ENCODE data around the gene MGMT.

DNA sequence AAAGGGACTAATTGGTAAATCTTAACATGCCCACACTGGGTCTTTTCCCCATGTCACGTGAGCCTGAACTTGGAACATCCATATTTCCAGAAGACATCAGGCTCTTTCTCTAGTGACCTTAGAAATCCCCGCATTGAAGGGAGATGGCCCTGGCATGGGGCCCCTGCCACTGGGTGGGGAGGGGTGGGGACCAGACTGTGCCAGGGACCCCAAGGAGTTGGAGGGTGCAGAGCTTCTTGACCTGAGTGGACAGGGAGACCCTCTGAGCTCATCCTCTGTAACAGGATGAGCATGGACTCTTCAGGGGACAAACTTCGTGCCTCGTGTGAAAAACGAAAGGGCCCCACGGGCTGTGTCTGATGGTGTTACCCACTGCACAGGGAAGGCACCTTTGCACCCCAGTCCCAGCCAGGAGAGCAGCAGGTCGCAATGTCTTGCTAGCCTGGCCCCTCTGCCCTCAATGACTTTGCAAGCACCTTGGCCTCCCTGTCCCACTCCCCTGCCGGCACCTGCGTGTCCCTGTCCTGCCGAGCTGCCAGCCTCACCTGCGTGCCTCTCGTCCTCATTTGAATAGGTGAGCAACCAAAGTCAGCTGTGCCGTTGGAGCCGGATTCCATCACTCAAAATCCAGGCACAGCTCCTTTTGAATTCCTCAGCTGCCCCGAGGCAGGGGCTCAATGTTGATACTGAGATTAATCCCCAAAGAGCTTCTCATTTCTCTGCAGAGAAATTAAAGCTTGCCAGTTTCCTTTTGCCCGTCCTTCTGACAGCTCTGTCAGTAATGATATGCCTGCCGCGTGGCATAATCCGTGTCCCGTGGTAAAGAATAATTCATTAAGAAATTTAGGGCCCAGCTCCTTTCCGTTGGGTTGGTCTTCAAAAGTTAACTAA is 262.1 kb downstream of the MGMT start:
- TF ChIP-seq EZH2 (IDR thresholded peaks at IDR 0.05; ENCODE audit: borderline replicate concordance, low read depth, low read length, severe bottlenecking) (no peak), POLR2AphosphoS5 (IDR thresholded peaks at IDR 0.05; ENCODE audit: insufficient read depth, low read depth, low read length) (no peak), POLR2A (IDR thresholded peaks at IDR 0.05; ENCODE audit: low read depth, low read length) (no peak), JUN (IDR thresholded peaks at IDR 0.05; ENCODE audit: borderline replicate concordance, insufficient read depth, insufficient read length, low read depth) (no peak), FOS (IDR thresholded peaks at IDR 0.05; ENCODE audit: borderline replicate concordance, insufficient read depth, low read length) (no peak)
- TF ChIP-seq, protein P1, sequence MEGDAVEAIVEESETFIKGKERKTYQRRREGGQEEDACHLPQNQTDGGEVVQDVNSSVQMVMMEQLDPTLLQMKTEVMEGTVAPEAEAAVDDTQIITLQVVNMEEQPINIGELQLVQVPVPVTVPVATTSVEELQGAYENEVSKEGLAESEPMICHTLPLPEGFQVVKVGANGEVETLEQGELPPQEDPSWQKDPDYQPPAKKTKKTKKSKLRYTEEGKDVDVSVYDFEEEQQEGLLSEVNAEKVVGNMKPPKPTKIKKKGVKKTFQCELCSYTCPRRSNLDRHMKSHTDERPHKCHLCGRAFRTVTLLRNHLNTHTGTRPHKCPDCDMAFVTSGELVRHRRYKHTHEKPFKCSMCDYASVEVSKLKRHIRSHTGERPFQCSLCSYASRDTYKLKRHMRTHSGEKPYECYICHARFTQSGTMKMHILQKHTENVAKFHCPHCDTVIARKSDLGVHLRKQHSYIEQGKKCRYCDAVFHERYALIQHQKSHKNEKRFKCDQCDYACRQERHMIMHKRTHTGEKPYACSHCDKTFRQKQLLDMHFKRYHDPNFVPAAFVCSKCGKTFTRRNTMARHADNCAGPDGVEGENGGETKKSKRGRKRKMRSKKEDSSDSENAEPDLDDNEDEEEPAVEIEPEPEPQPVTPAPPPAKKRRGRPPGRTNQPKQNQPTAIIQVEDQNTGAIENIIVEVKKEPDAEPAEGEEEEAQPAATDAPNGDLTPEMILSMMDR (IDR thresholded peaks at IDR 0.05; ENCODE audit: extremely low read depth in 1 of 2, insufficient read depth in 1 of 2, low read depth in 1 of 2, low read length in 2 of 2), result no peak
